HG03571 (cell line): Measurements from ENCODE around the gene LHX2.

Experiments used
- ATAC-seq: cut with Tn5 transposase; IDR thresholded peaks from one replicate; pipeline ENCODE4 v1.9.1; 2021; ENCODE audit not compliant: unreplicated experiment

LHX2 gene

GRCh38 chr9:124029617-124030016, 18.0 kb downstream of the LHX2 start:
- ATAC-seq = no peak

- no peak for ATAC-seq
These were observed 19.4 kb downstream of the LHX2 start for GRCh38 chr9:124030969-124031451.

- no peak for ATAC-seq
These were observed 20.7 kb downstream of the LHX2 start for GRCh38 chr9:124032247-124032646.

GRCh38 chr9:124033348-124033747, 21.8 kb downstream of the LHX2 start:
- no peak for ATAC-seq

- ATAC-seq = no peak
These were observed 22.4 kb downstream of the LHX2 start for GRCh38 chr9:124033967-124034366.

GRCh38 chr9:124035001-124035650, 23.6 kb downstream of the LHX2 start:
- no peak for ATAC-seq

- no peak for ATAC-seq
These were observed 25.0 kb downstream of the LHX2 start for GRCh38 chr9:124036578-124036977.

- no peak for ATAC-seq
These were observed 26.2 kb downstream of the LHX2 start for GRCh38 chr9:124037790-124038189.

DNA sequence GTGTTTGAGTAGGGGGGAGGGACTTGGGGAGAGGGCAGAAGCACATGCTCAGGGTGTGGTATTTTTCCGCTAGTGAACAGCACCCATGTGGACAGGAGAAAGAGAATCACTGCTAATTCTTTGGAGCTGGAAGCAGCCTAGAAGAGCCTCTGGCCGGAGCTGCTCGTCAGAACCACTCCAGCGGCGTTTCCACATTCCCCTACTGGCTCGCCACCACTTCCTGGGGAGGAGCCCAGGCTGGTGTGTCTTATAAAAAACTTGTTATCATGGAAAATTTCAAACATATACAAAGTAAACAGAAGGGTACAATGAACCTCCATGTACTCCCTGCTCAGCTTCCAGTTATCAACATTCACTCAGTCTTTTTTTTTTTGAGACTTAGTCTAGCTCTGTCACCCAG, 26.7 kb downstream of the LHX2 start:
- ATAC-seq = no peak

- no peak for ATAC-seq
These were observed 27.4 kb downstream of the LHX2 start for GRCh38 chr9:124038790-124039633.

DNA sequence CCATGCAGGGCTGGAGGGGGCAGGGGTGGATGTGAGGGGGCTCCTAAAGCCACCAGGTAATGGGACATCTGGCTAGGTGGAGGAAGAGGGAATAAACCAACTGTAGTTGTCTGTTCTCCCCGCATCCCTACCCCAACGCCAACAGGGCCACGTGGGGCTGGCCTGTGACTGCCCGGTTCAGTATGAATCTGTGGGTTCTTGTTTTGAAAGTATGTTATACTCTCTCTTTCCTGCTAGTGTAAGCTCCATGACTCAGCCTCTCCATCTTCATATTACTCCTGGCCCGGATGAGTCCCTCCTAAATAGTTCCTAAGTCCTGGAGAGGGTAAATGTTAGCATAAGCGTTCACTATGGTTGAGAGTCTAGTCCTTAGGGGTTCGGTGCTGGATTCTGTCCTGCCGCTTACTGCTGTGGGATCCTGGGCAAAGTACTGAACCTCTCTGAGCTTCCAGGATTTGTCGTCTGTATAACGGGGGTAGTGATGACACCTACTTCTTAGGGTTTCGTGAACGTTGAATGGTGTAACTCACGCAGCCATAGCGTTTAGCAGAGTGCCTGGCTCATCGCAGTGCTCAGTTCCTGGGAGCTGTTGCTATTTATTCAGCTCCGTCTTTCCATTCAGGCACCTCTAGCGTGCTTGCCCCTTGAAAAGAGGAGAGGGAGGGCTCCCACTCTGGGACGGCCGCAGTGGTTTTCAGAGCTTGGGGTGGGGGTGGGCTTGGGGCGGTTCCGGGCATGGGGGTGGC, 28.8 kb downstream of the LHX2 start:
- no peak for ATAC-seq

DNA sequence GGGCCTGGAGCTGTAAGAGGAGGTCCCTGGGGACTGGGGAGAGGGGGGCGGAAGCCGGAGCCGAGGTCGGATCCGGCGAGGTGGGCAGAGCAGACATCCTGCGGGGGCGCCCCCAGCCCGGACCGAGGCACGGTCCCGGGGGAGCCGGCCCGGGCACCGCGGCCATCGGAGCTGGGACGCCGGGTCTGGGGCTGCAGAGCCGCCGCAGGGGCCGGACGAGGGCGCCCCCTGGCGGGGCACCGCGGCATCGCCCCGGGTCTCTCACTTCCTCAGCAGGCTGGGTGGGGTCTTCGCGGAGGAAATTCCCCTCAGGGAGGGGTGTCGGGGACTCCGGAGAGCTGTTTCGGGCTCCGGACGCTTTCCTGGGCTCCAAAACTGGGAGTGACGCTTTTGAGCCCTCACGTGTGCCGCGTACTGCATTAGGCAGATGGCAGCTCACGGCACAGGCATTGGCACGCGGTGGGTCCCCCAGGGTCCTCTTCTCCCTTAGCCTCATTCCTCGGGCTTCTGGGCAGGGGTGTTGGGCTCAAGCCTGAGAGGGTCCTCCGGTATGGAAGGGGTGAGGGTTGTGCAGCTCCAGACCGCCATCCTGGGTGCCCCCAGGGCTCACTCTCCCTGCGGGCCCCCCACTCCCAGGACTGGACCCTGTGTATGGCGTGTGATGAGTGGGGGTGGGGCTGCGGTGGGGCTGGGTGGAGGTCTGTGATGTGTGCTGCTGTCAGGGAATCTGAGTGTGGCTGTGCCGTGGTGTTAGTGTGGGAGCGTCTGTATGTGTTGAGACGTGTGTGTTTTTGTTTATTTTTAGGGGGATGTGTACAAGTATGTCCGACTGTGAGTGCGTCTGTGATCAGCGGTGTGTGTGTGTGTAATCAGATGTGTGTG, 29.6 kb downstream of the LHX2 start:
- ATAC-seq = no peak

GRCh38 chr9:124041817-124042116, 30.2 kb downstream of the LHX2 start:
- no peak for ATAC-seq

- no peak for ATAC-seq
These were observed 30.7 kb downstream of the LHX2 start for GRCh38 chr9:124042201-124042721.

GRCh38 chr9:124044448-124044847, 32.9 kb downstream of the LHX2 start:
- no peak for ATAC-seq

DNA sequence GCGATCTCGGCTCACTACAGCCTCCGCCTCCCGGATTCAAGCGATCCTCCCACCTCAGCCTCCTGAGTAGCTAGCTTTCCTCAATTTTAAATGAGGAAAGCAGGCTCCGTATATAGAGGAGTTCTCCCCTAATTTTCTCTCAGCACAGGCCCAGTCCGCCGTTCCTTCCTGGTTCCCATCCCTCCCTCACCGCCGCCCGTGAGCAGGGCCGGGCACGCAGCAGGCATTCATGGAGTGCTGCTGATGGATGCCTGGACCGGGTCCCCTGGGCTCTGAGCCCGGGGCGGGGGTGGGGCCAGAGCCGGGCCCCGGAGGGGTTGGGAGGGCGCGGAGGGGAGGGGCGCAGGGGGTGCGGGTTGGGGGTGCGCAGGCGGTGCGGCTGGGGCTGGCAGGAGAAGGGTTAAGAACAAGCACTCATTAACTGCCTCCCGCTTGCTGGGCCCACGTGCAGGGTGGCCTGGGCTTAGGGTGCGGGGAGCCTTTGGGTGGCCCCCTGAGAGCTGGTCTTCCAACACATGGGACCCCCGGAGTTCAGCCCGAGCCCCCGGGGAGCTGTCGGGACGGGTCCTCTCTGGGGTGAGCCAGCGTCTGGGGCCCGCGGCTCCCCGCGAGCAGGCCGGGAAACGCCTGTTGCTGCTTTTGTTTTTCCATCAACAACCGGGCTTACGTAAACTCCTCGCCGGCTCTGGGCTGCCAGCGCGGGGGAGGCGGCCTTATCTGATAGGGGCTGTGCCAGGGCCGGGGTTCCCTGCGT, 33.7 kb downstream of the LHX2 start:
- no peak for ATAC-seq

DNA sequence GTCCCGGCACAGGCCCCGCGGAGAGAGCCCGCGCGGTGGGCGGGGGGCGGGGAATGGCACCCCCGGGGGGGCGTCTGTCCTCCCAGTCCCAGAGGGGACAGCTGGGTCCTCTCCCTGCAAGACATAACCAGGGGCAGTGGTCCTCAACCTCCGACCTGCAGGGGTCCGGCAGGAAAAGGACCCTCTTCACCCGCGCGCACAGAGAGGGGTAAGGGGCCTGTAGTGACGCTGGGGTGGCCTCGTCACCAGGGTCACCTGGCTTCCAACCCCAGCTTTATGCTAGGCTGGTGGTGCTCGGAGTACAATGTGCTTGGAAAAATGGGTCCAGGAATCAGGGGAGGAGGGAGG, 34.2 kb downstream of the LHX2 start:
- ATAC-seq = no peak

GRCh38 chr9:124046189-124046588, 34.6 kb downstream of the LHX2 start:
- ATAC-seq = no peak

- ATAC-seq = no peak
These were observed 35.7 kb downstream of the LHX2 start for GRCh38 chr9:124047251-124047672.

GRCh38 chr9:124050955-124051354, 39.4 kb downstream of the LHX2 start:
- ATAC-seq = no peak
